Large intestine (tissue), 3 donors: Measurements from ENCODE around the gene PTP4A1. TPM values are rescaled to one million over a fixed set of nuclear protein-coding genes. Genes with fewer than 3 reads are reported as not detected.
A peak's percentile ranks its signal among the peaks of the same experiment; 100 is the strongest.

Experiments
- DNase-seq, 2 donors: peaks; one replicate each; pipeline versions ENCODE4 v3.0.0 to v3.0.0-alpha.2; 2013
- H3K27ac ChIP-seq: one replicate; pipeline ENCODE4 v1.5.1; 2013; ENCODE audit warnings: low read length
- H3K27me3 ChIP-seq: 2 replicates; pipeline ENCODE4 v1.6.1; 2013; ENCODE audit warnings: low read length; ENCODE audit not compliant: control insufficient read depth, insufficient read depth
- H3K36me3 ChIP-seq: 2 replicates; pipeline ENCODE4 v1.6.1; 2013; ENCODE audit warnings: low read length; ENCODE audit not compliant: control insufficient read depth, insufficient read depth
- H3K4me1 ChIP-seq: one replicate; pipeline ENCODE4 v1.6.1; 2013; ENCODE audit warnings: low read length; ENCODE audit not compliant: control insufficient read depth, insufficient read depth
- H3K4me3 ChIP-seq: one replicate; pipeline ENCODE4 v1.5.1; 2013; ENCODE audit warnings: low read length
- H3K9me3 ChIP-seq: one replicate; pipeline ENCODE4 v1.6.1; 2013; ENCODE audit warnings: mild to moderate bottlenecking, low read depth, low read length, moderate library complexity; ENCODE audit not compliant: control insufficient read depth
- WGBS: methylation state at CpG from one replicate; pipeline ENCODE4 v1.1.5; 2013; ENCODE audit warnings: low lambda C conversion rate; ENCODE audit not compliant: insufficient coverage; 5-methylcytosine and 5-hydroxymethylcytosine counted together
- polyA plus RNA-seq: library from polyadenylated mRNA; unstranded; fragments of 120-200 nt; gene quantifications from one replicate; pipeline ENCODE4 v1.2.1, GENCODE V29; 2013

PTP4A1 gene
- polyA plus RNA-seq, 1 donor: 87.9 TPM

DNA sequence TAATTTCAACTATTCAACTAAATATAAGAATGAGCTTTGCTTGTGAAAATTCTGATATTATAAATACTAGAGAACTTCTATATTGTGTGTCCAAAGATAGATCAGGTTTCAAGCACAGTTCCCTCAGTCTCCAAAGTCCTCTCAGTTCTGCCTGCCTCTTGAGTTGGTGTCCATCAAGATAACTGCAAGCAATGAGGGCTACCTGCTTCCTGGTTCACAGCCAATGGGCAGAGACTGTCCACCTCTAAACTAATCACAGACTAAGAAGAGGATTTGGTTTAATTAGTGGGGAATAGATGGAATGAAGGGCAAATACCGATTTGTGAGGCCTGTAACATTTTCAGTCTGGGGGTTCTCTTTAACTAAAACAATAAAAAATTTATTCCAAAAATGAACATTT lies 41.3 kb upstream of the PTP4A1 start:
- WGBS: no CpG with 5 or more reads among the region's 1 CpG
- Histone ChIP-seq H3K4me1 (no peaks in the 10 kb centered on the region), H3K27ac (no peak overlapping the region), H3K4me3 (no peak overlapping the region), H3K27me3 (no peaks in the 10 kb centered on the region), H3K9me3 (no peaks in the 10 kb centered on the region), H3K36me3 (no peaks in the 10 kb centered on the region)
- DNase-seq: no peak

DNA sequence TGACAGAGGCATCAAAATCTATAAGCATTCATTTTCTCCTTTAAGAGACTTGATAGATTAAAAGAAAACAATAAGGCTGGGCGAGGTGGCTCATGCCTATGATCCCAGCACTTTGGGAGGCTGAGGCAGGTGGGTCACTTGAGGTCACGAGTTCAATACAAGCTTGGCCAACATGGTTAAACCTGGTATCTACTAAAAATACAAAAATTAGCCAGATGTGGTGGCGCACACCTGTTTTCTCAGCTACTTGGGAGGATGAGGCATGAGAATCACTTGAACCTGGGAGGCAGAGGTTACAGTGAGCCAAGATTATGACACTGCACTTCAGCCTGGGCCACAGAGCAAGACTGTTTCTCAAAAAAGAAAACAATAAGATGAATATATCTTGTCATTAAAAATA lies 39.3 kb upstream of the PTP4A1 start:
- no peak overlapping the region for H3K4me3 ChIP-seq

DNA sequence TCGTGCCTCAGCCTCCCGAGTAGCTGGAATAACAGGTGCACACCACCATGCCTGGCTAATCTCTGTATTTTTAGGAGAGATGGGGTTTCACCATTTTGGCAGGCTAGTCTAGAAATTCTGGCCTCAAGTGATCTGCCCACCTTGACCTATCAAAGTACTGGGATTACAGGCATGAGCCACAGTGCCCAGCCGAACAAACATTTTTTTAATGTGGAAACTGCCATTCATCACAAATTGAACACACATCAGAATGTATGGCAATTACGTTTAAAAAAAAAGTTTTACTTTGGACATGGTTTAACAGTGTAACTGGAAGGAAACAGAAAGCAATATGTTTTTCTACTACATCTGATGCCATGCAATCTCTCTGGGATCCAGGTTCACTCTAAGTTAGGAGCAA lies 38.3 kb upstream of the PTP4A1 start:
- Histone ChIP-seq H3K36me3 (no peaks in the 10 kb centered on the region), H3K9me3 (no peaks in the 10 kb centered on the region), H3K4me1 (no peaks in the 10 kb centered on the region), H3K27me3 (no peaks in the 10 kb centered on the region), H3K4me3 (no peak overlapping the region), H3K27ac (no peak overlapping the region)
- no CpG with 5 or more reads among the region's 4 CpGs for WGBS
- DNase-seq: no peak

More for the DNA sequence above, 39.3 kb upstream of the PTP4A1 start:
- no peaks in the 10 kb centered on the region for H3K27me3 ChIP-seq
- H3K4me1 ChIP-seq: no peaks in the 10 kb centered on the region
- H3K36me3 ChIP-seq: no peaks in the 10 kb centered on the region
- no peaks in the 10 kb centered on the region for H3K9me3 ChIP-seq
- H3K27ac ChIP-seq: no peak overlapping the region
- DNase-seq: no peak
- WGBS: no CpG with 5 or more reads among the region's 3 CpGs

DNA sequence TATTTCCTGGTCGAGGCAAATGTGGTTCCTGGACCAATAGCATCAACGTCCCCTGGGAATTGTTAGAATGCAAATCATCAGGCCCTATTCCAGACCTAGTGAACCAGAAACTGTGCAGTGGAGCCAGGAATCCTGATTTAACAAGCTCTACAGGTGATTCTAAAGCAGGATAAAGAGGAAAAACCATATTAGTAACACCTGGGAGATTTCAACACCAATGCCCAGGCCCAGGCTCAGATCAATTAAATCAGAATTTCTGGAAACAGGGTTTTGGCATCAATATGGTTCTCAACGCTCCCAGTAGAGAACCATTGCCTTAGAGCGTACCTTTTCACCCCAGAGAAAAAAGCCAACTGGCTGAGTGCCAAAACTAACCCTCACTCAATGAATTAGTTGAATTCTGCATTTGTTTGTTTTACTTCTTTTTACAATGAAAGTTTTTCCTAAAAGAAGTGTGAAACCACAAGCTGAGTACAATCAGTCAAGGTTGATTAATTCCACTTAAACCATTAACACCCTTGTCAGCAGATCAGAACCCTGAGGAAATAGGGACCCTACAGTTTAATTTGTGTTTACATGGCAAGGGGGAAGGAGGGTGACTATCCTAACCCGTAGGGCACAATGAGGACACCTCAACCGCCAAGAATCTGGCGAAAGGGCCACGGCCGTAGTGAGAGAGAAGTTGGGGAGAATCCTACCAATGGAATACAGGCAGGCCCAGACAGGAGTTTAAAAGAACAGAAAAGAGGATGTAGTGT lies 34.9 kb upstream of the PTP4A1 start:
- WGBS: 100% methylated on average over 1 of the region's 9 CpGs
- no peaks in the 10 kb centered on the region for H3K36me3 ChIP-seq
- H3K9me3 ChIP-seq: no peaks in the 10 kb centered on the region
- no peaks in the 10 kb centered on the region for H3K27me3 ChIP-seq
- no peak for DNase-seq
- no peak overlapping the region for H3K27ac ChIP-seq
- no peak overlapping the region for H3K4me3 ChIP-seq
- no peaks in the 10 kb centered on the region for H3K4me1 ChIP-seq

DNA sequence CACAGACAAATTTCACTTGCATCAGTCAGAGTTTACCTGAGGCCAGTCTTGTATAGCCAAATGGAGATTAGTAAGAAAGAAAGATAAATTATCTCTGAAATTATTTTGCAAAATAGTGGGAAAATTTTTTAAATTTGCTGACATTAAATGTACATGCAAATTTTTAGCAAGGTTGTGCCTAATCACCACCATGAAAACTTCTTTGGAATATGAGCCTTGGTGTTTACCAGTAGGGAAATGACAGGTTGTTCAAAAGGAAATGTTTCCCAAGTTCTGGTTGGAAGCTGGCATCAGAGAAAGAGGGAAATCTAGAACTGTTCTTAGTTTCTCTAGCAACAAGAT lies 34.4 kb upstream of the PTP4A1 start:
- no peak for DNase-seq
- Histone ChIP-seq H3K4me3 (no peak overlapping the region), H3K27me3 (no peaks in the 10 kb centered on the region), H3K36me3 (no peaks in the 10 kb centered on the region), H3K9me3 (no peaks in the 10 kb centered on the region), H3K4me1 (no peaks in the 10 kb centered on the region), H3K27ac (no peak overlapping the region)

DNA sequence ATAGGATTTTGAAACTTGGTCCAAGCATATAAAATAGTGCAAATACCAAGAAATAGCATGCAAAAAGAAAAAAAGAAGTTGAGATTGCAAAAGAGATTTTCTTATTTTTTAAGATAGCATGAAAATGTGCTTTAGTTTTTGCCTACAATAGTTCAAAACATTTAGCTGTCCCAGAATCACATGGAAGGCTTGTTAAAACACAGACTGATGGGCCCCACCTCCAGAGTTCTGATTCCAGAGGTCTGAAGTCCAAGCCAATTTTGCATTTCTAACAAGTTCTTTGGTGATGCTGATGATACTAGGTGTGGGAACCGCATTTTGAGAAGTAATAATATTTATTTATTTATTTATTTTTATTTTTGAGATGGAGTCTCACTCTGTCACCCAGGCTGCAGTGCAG lies 33.7 kb upstream of the PTP4A1 start:
- WGBS: 67% methylated on average over 1 of the region's 1 CpG
- H3K36me3 ChIP-seq: no peaks in the 10 kb centered on the region
- H3K4me1 ChIP-seq: no peaks in the 10 kb centered on the region
- H3K9me3 ChIP-seq: no peaks in the 10 kb centered on the region
- H3K27me3 ChIP-seq: no peaks in the 10 kb centered on the region
- no peak overlapping the region for H3K27ac ChIP-seq
- H3K4me3 ChIP-seq: no peak overlapping the region
- peak in 1 of 2 donors; percentile 28 for DNase-seq

DNA sequence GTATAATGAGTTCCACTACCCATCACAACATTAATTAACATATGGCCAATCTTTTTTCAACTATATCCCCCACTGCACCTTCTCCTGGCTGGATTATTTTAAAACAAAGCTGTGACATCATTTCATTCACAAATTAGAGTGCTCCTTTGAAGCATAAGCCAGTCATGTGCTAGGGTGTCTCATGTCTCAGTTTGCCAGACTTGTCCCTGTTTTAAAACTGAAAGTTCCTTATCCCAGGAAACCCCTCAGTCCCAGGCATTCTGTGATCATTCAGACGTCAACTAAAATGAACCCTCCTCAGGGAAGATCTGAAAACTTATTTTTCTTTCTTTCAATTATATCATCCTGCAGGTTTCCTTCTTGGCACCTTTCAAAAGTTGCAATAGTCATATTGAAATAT lies 29.3 kb upstream of the PTP4A1 start:
- DNase-seq: no peak
- no peaks in the 10 kb centered on the region for H3K4me1 ChIP-seq
- no peaks in the 10 kb centered on the region for H3K36me3 ChIP-seq
- no peak overlapping the region for H3K27ac ChIP-seq
- H3K27me3 ChIP-seq: no peaks in the 10 kb centered on the region
- H3K4me3 ChIP-seq: no peak overlapping the region
- WGBS: 83% methylated on average over 1 of the region's 1 CpG
- H3K9me3 ChIP-seq: no peaks in the 10 kb centered on the region

DNA sequence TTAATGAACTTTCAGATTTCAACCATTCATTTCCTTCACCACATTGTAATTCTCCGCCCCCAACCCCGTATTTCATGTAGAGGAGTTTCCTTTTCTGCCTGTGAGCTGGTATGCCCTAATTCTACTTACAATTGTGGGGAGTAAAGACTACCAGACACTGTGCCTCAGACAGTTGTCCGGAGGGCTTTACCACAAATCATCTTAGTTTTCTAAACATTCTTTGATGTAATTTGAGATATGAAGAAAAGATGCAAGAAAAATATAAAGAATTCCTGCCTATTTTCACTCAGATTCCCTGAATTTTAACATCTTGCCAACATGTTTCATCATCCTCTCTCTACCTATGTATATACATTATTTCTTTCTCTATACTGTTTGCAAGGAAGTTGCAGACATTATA lies 28.3 kb upstream of the PTP4A1 start:
- Histone ChIP-seq H3K36me3 (no peaks in the 10 kb centered on the region), H3K4me1 (no peaks in the 10 kb centered on the region), H3K27me3 (no peaks in the 10 kb centered on the region), H3K4me3 (no peak overlapping the region), H3K9me3 (no peaks in the 10 kb centered on the region), H3K27ac (no peak overlapping the region)
- DNase-seq: no peak
- WGBS: 80% methylated on average over 2 of the region's 3 CpGs

DNA sequence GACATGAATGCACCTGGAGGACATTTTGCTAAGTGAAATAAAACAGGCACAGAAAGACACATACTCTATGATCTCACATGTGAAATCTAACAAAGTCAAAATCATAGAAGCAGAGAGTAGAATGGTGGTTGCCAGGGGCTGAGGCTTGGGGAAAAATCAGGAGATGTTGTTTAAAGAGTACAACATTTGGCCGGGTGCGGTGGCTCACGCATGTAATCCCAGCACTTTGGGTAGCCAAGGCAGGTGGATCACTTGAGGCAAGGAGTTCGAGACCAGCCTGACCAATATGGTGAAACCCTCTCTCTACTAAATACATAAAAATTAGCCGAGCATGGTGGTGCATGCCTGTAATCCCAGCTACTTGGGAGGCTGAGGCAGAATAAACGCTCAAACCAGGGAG lies 26.0 kb upstream of the PTP4A1 start:
- no peak for DNase-seq

DNA sequence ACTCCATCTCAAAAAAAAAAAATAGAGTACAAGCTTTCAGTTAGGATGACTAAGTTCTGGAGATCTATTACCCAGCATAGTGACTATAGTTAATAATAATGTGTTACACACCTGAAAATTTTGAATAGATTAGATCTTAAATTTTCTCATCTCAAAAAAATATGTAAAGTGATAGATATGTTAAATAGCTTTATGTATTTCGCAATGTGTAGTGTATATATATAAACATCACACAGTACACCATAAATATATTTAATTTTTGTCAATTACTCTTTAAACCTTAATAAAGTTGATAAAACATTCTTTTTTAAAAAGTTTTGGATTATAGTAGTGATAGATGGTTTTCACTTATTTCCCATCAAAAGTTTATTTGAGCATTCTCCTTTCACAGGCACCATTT lies 25.6 kb upstream of the PTP4A1 start:
- no peaks in the 10 kb centered on the region for H3K27me3 ChIP-seq
- no peak overlapping the region for H3K4me3 ChIP-seq
- no peak for DNase-seq
- no peaks in the 10 kb centered on the region for H3K9me3 ChIP-seq
- no peaks in the 10 kb centered on the region for H3K36me3 ChIP-seq
- H3K4me1 ChIP-seq: no peaks in the 10 kb centered on the region
- no peak overlapping the region for H3K27ac ChIP-seq
- 100% methylated on average over 1 of the region's 1 CpG for WGBS

More for the DNA sequence above, 26.0 kb upstream of the PTP4A1 start:
- H3K27me3 ChIP-seq: no peaks in the 10 kb centered on the region
- whole genome bisulfite sequencing: no CpG with 5 or more reads among the region's 6 CpGs
- no peaks in the 10 kb centered on the region for H3K4me1 ChIP-seq
- no peak overlapping the region for H3K27ac ChIP-seq
- H3K36me3 ChIP-seq: no peaks in the 10 kb centered on the region
- no peak overlapping the region for H3K4me3 ChIP-seq
- no peaks in the 10 kb centered on the region for H3K9me3 ChIP-seq

DNA sequence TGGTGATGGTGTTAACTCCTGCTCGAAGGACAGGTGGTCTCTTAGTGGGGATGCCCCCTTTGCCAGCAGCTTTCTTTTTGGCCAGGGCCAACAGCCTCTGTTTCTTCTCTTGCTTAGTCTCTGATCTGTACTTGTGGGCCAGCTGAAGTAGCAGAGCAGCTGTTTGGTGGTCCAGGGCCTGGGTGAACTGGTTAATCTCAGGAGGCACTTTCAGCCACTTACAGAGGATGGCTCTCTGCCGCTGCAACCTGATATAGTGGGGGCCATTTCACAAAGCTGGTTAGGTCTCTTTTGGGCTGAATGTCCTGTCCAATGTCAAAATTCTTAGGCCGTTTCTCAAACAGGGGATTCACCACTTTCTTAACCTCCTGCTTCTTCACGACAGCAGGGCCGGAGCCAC lies 23.2 kb upstream of the PTP4A1 start:
- no CpG with 5 or more reads among the region's 5 CpGs for WGBS

More for the DNA sequence above, 23.2 kb upstream of the PTP4A1 start:
- no peak overlapping the region for H3K4me3 ChIP-seq
- no peaks in the 10 kb centered on the region for H3K36me3 ChIP-seq
- no peak overlapping the region for H3K27ac ChIP-seq
- no peak for DNase-seq
- no peaks in the 10 kb centered on the region for H3K9me3 ChIP-seq
- no peaks in the 10 kb centered on the region for H3K27me3 ChIP-seq
- no peaks in the 10 kb centered on the region for H3K4me1 ChIP-seq
